Measurements from ENCODE around the gene FDXR.

Gene FDXR

GRCh38 chr17:74842146-74842598, 30.6 kb downstream of the FDXR start:
- no peak for TF ChIP-seq CTCF (IDR thresholded peaks at IDR 0.05)
- no peaks in the 10 kb centered on the region for H3K9me3 ChIP-seq
- H3K4me3 ChIP-seq (ENCODE audit: low read depth in 1 of 2, low read length in 1 of 2) = no peak overlapping the region
- peaks cover 64% of the 10 kb centered on the region for H3K27me3 ChIP-seq
- peaks cover 0 to 5% of the 10 kb centered on the region in 2 experiments for H3K4me1 ChIP-seq (ENCODE audit: control insufficient read depth in 1 of 2, insufficient read depth in 1 of 2, low read depth in 1 of 2, low read length in 1 of 2)
- H3K36me3 ChIP-seq = peaks cover 17% of the 10 kb centered on the region
- no peak overlapping the region for H3K27ac ChIP-seq

- peaks cover 53% of the 10 kb centered on the region for H3K27me3 ChIP-seq
- H3K36me3 ChIP-seq = peaks cover 28% of the 10 kb centered on the region
- peaks cover 0 to 5% of the 10 kb centered on the region in 2 experiments for H3K4me1 ChIP-seq (ENCODE audit: control insufficient read depth in 1 of 2, insufficient read depth in 1 of 2, low read depth in 1 of 2, low read length in 1 of 2)
- TF ChIP-seq CTCF (IDR thresholded peaks at IDR 0.05) = no peak
- H3K4me3 ChIP-seq (ENCODE audit: low read depth in 1 of 2, low read length in 1 of 2) = no peak overlapping the region
- no peak overlapping the region for H3K27ac ChIP-seq
- H3K9me3 ChIP-seq = no peaks in the 10 kb centered on the region
These were observed 31.7 kb downstream of the FDXR start for GRCh38 chr17:74840989-74841666.

- H3K36me3 ChIP-seq = peaks cover 37% of the 10 kb centered on the region
- H3K4me3 ChIP-seq (ENCODE audit: low read depth in 1 of 2, low read length in 1 of 2) = no peak overlapping the region
- H3K4me1 ChIP-seq (ENCODE audit: control insufficient read depth in 1 of 2, insufficient read depth in 1 of 2, low read depth in 1 of 2, low read length in 1 of 2) = peaks cover 0 to 5% of the 10 kb centered on the region in 2 experiments
- TF ChIP-seq CTCF (IDR thresholded peaks at IDR 0.05) = no peak
- no peak overlapping the region for H3K27ac ChIP-seq
- peaks cover 45% of the 10 kb centered on the region for H3K27me3 ChIP-seq
- no peaks in the 10 kb centered on the region for H3K9me3 ChIP-seq
These were observed 32.6 kb downstream of the FDXR start for GRCh38 chr17:74839990-74840852.

GRCh38 chr17:74838274-74838673, 34.5 kb downstream of the FDXR start:
- H3K27ac ChIP-seq = no peak overlapping the region
- H3K9me3 ChIP-seq = no peaks in the 10 kb centered on the region
- peaks cover 28% of the 10 kb centered on the region for H3K27me3 ChIP-seq
- no peak for TF ChIP-seq CTCF (IDR thresholded peaks at IDR 0.05)
- no peak overlapping the region for H3K4me3 ChIP-seq (ENCODE audit: low read depth in 1 of 2, low read length in 1 of 2)
- peaks cover 9 to 10% of the 10 kb centered on the region in 2 experiments for H3K4me1 ChIP-seq (ENCODE audit: control insufficient read depth in 1 of 2, insufficient read depth in 1 of 2, low read depth in 1 of 2, low read length in 1 of 2)
- H3K36me3 ChIP-seq = peaks cover 42% of the 10 kb centered on the region

GRCh38 chr17:74836691-74837467, 35.9 kb downstream of the FDXR start:
- Histone ChIP-seq H3K4me3 (ENCODE audit: low read depth in 1 of 2, low read length in 1 of 2) (no peak overlapping the region), H3K27ac (no peak overlapping the region), H3K9me3 (no peaks in the 10 kb centered on the region), H3K27me3 (peaks cover 14% of the 10 kb centered on the region), H3K36me3 (peaks cover 42% of the 10 kb centered on the region), H3K4me1 (ENCODE audit: control insufficient read depth in 1 of 2, insufficient read depth in 1 of 2, low read depth in 1 of 2, low read length in 1 of 2) (peaks cover 5 to 9% of the 10 kb centered on the region in 2 experiments)
- TF ChIP-seq CTCF (IDR thresholded peaks at IDR 0.05) = no peak
